Sigmoid colon (tissue), 4 donors: ENCODE data around the gene LONP2.

Experiments used
- CTCF ChIP-seq, 4 experiments: fragments of 450-650 bp in 3 of 4; fragments of 200-600 bp in 1 of 4; IDR thresholded peaks; one replicate each; pipeline ENCODE4 v1.5.1; 2016 to 2019; ENCODE audit warnings: antibody characterized with exemption in 4 of 4, mild to moderate bottlenecking in 3 of 4, moderate library complexity in 2 of 4
- EP300 ChIP-seq, 4 donors: sonication (generic); formaldehyde crosslinking; IDR thresholded peaks; one replicate each; pipeline ENCODE4 v1.6.1; 2017; ENCODE audit warnings: antibody characterized with exemption in 4 of 4
- POLR2A ChIP-seq, 2 donors: fragments of 450-650 bp; IDR thresholded peaks; one replicate each; pipeline ENCODE4 v1.6.1; 2016; ENCODE audit warnings: antibody characterized with exemption in 2 of 2, mild to moderate bottlenecking in 2 of 2, moderate library complexity in 2 of 2
- POLR2AphosphoS5 ChIP-seq, 4 donors: sonication (generic); formaldehyde crosslinking; IDR thresholded peaks; one replicate each; pipeline ENCODE4 v1.6.1; 2017; ENCODE audit warnings: antibody characterized with exemption in 4 of 4

GRCh38 chr16:48370229-48370628 is 126.1 kb downstream of the LONP2 start:
- TF ChIP-seq CTCF (IDR thresholded peaks at IDR 0.05) (no peak), POLR2A (IDR thresholded peaks at IDR 0.05) (no peak), POLR2AphosphoS5 (IDR thresholded peaks at IDR 0.05) (no peak), EP300 (IDR thresholded peaks at IDR 0.05) (no peak)
